Measurements from ENCODE around the gene NSG2. TPM values are rescaled to one million over a fixed set of nuclear protein-coding genes. Genes with fewer than 3 reads are reported as not detected.

NSG2 gene
- total RNA-seq, 4 donors from 2014 or later, result 2.3 TPM; not detected in 3

DNA sequence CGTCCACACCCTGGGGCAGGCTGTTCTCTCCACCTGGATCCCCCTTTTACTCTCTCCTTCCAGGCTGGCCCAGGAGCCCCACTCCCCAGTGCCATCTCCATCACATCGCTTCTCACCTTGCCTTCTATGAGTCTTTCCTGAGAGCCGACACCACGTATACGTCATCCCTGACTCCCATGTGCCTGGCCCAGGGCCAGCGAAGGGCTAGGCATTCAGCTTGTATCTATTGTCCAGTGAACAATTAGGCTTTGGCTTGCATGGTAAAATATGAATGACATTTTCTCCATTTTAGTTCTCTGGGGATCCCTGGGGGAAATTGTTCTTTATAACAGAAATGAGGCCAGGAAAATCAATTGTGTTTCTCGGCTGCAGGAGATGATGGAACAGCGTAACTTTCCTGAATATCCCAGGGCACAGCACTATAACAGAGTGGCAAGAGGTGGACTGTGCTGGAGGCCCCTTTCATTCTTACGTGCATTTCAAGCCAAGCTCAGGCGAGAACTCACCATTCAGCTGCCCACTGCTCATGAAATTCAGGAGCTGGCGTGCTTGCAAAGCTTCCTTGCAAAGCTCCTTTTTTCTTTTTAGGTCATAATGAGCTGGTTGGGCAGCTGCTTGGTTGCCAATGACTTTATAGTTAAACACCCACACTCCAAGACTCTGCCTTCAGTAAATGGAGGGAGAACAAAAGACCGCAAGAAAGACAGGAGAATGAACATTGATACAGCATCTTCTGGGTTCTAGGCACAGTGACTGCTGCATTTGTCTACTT lies 37.7 kb downstream of the NSG2 start:
- TF ChIP-seq POLR2A (IDR thresholded peaks at IDR 0.05) (no peak), CTCF (IDR thresholded peaks at IDR 0.05) (no peak)
- H3K27me3 ChIP-seq, result no peaks in the 10 kb centered on the region
- H3K36me3 ChIP-seq, result no peaks in the 10 kb centered on the region
- DNase-seq, result no peak
- no peaks in the 10 kb centered on the region for H3K4me1 ChIP-seq
- intact Hi-C loops (cut with DNase I; ENCODE audit: low total_unique reads), result no loop called here
- no peak overlapping the region for H3K4me3 ChIP-seq
- no peak overlapping the region for H3K27ac ChIP-seq
- H3K9me3 ChIP-seq, result no peaks in the 10 kb centered on the region

DNA sequence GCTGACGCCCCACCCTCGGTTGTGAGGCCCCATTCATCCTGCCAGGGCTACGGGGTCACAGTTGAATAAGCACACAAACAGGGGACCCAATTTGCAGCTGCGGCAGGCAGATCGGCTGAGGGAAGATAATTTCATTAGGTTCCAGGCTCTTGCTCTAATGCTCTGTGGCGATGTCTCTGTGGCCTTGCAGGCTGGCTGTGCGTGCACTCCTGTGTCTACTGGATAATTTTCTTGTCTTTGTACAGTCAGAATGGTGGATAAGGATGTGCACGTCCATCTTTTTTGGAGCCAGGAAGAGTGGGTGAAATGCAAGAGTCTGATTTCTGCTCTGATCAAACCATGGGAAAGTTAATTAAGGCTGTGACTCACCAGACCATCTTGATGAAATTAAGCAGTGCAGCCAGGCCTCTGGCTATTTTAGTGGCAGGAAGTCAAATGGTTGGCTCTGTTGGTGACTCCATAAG lies 39.2 kb downstream of the NSG2 start:
- TF ChIP-seq POLR2A (IDR thresholded peaks at IDR 0.05), result no peak
- TF ChIP-seq CTCF (IDR thresholded peaks at IDR 0.05), result no peak
- no peaks in the 10 kb centered on the region for H3K36me3 ChIP-seq
- no peaks in the 10 kb centered on the region for H3K27me3 ChIP-seq
- intact Hi-C loops (cut with DNase I; ENCODE audit: low total_unique reads), result no loop called here
- no peak for DNase-seq
- no peaks in the 10 kb centered on the region for H3K9me3 ChIP-seq
- H3K4me3 ChIP-seq, result no peak overlapping the region
- H3K27ac ChIP-seq, result no peak overlapping the region
- H3K4me1 ChIP-seq, result no peaks in the 10 kb centered on the region

- no peak for DNase-seq
- intact Hi-C loops (cut with DNase I; ENCODE audit: low total_unique reads), result no loop called here
- Histone ChIP-seq H3K27me3 (no peaks in the 10 kb centered on the region), H3K36me3 (no peaks in the 10 kb centered on the region), H3K4me1 (no peaks in the 10 kb centered on the region), H3K27ac (no peak overlapping the region), H3K4me3 (no peak overlapping the region), H3K9me3 (no peaks in the 10 kb centered on the region)
- no peak for TF ChIP-seq CTCF (IDR thresholded peaks at IDR 0.05)
- no peak for TF ChIP-seq POLR2A (IDR thresholded peaks at IDR 0.05)
Observed at GRCh38 chr5:174086751-174087150, 41.2 kb downstream of the NSG2 start.

DNA sequence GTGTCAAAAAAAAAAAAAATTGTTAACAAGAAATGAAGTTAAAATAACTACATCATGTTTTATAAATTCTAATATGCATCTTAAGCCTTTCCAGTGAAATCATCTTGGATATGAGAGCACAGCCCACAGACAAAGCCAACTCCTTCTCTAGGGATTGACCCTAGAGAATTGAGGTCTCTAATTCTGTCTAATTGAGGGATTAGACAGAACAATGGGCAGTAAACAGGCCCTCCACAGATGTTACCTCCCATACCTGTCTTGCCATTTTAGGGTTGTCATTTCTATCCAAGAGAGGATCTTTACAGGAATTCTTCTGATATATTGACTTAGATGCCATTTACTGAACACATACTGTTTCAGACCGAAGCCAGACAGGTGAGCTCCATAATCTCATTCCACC lies 42.3 kb downstream of the NSG2 start:
- Histone ChIP-seq H3K36me3 (no peaks in the 10 kb centered on the region), H3K27ac (no peak overlapping the region), H3K4me3 (no peak overlapping the region), H3K4me1 (no peaks in the 10 kb centered on the region), H3K27me3 (no peaks in the 10 kb centered on the region), H3K9me3 (no peaks in the 10 kb centered on the region)
- TF ChIP-seq POLR2A (IDR thresholded peaks at IDR 0.05) (no peak), CTCF (IDR thresholded peaks at IDR 0.05) (no peak)
- no peak for DNase-seq
- intact Hi-C loops (cut with DNase I; ENCODE audit: low total_unique reads), result no loop called here

DNA sequence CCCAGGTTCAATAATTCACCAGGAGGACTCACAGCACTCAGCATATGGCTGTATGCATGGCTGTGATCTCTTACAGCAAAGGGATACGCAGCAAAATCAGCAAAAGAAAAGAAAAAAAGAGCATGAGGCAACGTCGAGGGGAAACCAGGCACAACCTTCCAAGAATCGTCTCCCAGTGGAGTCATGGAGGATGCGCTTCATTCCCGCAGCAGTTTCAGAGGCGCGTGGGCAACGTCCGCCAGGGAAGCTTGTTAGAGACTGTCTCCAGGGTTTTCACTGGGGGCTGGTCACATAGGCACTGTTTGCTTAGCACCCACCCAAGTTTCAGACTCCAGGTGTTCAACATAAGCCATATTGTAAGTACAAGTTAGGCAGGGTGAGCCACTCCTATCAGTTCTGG lies 44.6 kb downstream of the NSG2 start:
- intact Hi-C loops (cut with DNase I; ENCODE audit: low total_unique reads), result no loop called here
- DNase-seq, result no peak
- TF ChIP-seq CTCF (IDR thresholded peaks at IDR 0.05) (no peak), POLR2A (IDR thresholded peaks at IDR 0.05) (no peak)

More for the DNA sequence above, 44.6 kb downstream of the NSG2 start:
- H3K27ac ChIP-seq, result no peak overlapping the region
- H3K4me3 ChIP-seq, result no peak overlapping the region
- H3K27me3 ChIP-seq, result no peaks in the 10 kb centered on the region
- H3K4me1 ChIP-seq, result no peaks in the 10 kb centered on the region
- H3K36me3 ChIP-seq, result no peaks in the 10 kb centered on the region
- no peaks in the 10 kb centered on the region for H3K9me3 ChIP-seq
